T-cell (primary cell): ENCODE data around the gene TAB2. TPM values are rescaled to one million over a fixed set of nuclear protein-coding genes. Genes with fewer than 3 reads are reported as not detected.

Source experiments
- ATAC-seq, 4 experiments: fragments of 200-7000 bp in 3 of 4; fragments of 150-1000 bp in 1 of 4; cut with Tn5 transposase; replicated peaks in 1 of 4; 1 replicate in 3 of 4; 2 replicates in 1 of 4; pipeline ENCODE4 v1.10.0; 2021; ENCODE audit warnings: moderate library complexity in 3 of 4, mild to moderate bottlenecking in 2 of 4, moderate number of reproducible peaks in 1 of 4
- CTCF ChIA-PET, 2 donors: fragments of 300-600 bp; sonication (Branson Sonifier 250); formaldehyde crosslinking; loops; one replicate each; lab custom pipeline; 2022; ENCODE audit warnings: antibody characterized with exemption in 2 of 2; lab: Charles Lee
- POLR2A ChIA-PET, 2 donors: fragments of 300-600 bp; sonication (Branson Sonifier 250); formaldehyde crosslinking; loops; one replicate each; lab custom pipeline; 2022; ENCODE audit warnings: antibody characterized with exemption in 2 of 2; lab: Charles Lee
- DNase-seq, 35 experiments: peaks; one replicate each; pipeline versions ENCODE4 v3.0.0 to v3.0.0-alpha.2; 2013 to 2023
- H3K27ac ChIP-seq: one replicate; pipeline ENCODE4 v1.5.1; 2013; ENCODE audit warnings: low read length
- H3K27me3 ChIP-seq, 2 experiments: replicated peaks in 1 of 2; 1 replicate in 1 of 2; 2 replicates in 1 of 2; pipeline versions ENCODE4 v1.6.1 to v1.7.0; 2013; ENCODE audit warnings: low read length in 1 of 2, mixed read lengths in 1 of 2; ENCODE audit not compliant: control insufficient read depth in 2 of 2, insufficient read depth in 2 of 2; ENCODE audit errors: extremely low read depth in 1 of 2
- H3K36me3 ChIP-seq, 2 donors: 1 replicate in 1 of 2; 2 replicates in 1 of 2; pipeline versions ENCODE4 v1.6.1 to v1.7.0; 2013; ENCODE audit warnings: low read length in 1 of 2; ENCODE audit not compliant: control insufficient read depth in 2 of 2, insufficient read depth in 1 of 2; ENCODE audit errors: extremely low read depth in 1 of 2
- H3K4me1 ChIP-seq, 2 experiments: 1 replicate in 1 of 2; 2 replicates in 1 of 2; pipeline versions ENCODE4 v1.6.1 to v1.7.0; 2013; ENCODE audit warnings: low read length in 2 of 2, mixed read lengths in 1 of 2; ENCODE audit not compliant: insufficient read depth in 2 of 2, control insufficient read depth in 1 of 2; ENCODE audit errors: extremely low read depth in 1 of 2
- H3K4me3 ChIP-seq, 2 donors: 1 replicate in 1 of 2; 2 replicates in 1 of 2; pipeline versions ENCODE4 v1.5.1 to v1.7.0; 2013; ENCODE audit warnings: mild to moderate bottlenecking in 2 of 2, low read length in 1 of 2, moderate library complexity in 1 of 2; ENCODE audit not compliant: control insufficient read depth in 1 of 2; ENCODE audit errors: extremely low read depth in 1 of 2
- H3K9me3 ChIP-seq: 2 replicates; pipeline ENCODE4 v1.7.0; 2013
- H3K27ac Mint-ChIP-seq, 2 donors: one replicate each; pipeline ENCODE4 v1.8.0; 2020 to 2021; ENCODE audit warnings: mild to moderate bottlenecking in 2 of 2, mixed read lengths in 2 of 2
- H3K27me3 Mint-ChIP-seq, 2 donors: one replicate each; pipeline ENCODE4 v1.8.0; 2021 to 2022; ENCODE audit warnings: mixed read lengths in 2 of 2
- H3K36me3 Mint-ChIP-seq: one replicate; pipeline ENCODE4 v1.8.0; 2021; ENCODE audit warnings: mixed read lengths
- H3K4me1 Mint-ChIP-seq, 3 donors: one replicate each; pipeline ENCODE4 v1.8.0; 2020 to 2022; ENCODE audit warnings: mixed read lengths in 3 of 3, mild to moderate bottlenecking in 1 of 3
- H3K4me3 Mint-ChIP-seq, 3 donors: one replicate each; pipeline ENCODE4 v1.8.0; 2020 to 2022; ENCODE audit warnings: mild to moderate bottlenecking in 3 of 3, mixed read lengths in 3 of 3, moderate library complexity in 3 of 3
- H3K9me3 Mint-ChIP-seq, 3 donors: one replicate each; pipeline ENCODE4 v1.8.0; 2020 to 2022; ENCODE audit warnings: mixed read lengths in 3 of 3
- whole genome bisulfite sequencing: methylation state at CpG from one replicate; pipeline ENCODE4 v1.1.5; 2013; ENCODE audit warnings: missing lambda C conversion rate; ENCODE audit not compliant: insufficient coverage; 5-methylcytosine and 5-hydroxymethylcytosine counted together
- total RNA-seq, 35 experiments: library from RNA in 6 of 35; stranded (reverse) in 6 of 35; fragments of 120-200 nt in 1 of 35; gene quantifications; one replicate each; pipeline versions ENCODE4 v1.2.1 to v1.2.4 and lab custom pipeline; 2013 to 2026

TAB2 gene
- total RNA-seq, 5 donors from 2014 or later (not counting 1 experiment from before 2014, with no cell fraction given), result 128 to 160 (median 146) TPM

GRCh38 chr6:149435919-149436586 lies 118.5 kb downstream of the TAB2 start:
- no peak overlapping the region for H3K4me3 Mint-ChIP-seq
- 96% methylated on average over 11 of the region's 13 CpGs for WGBS
- POLR2A ChIA-PET, result no interaction called here
- CTCF ChIA-PET, result interaction anchor here (0.6 to 5.1 kb wide), 3 partner anchors 354 to 407 kb away, joined by 3 to 37 read pairs (median 4); no protein-coding TSS in a partner anchor
- Histone ChIP-seq H3K9me3 (no peaks in the 10 kb centered on the region), H3K4me3 (no peak overlapping the region), H3K36me3 (no peaks in the 10 kb centered on the region), H3K27ac (no peak overlapping the region), H3K27me3 (no peaks in the 10 kb centered on the region), H3K4me1 (peaks cover 6 to 9% of the 10 kb centered on the region in 2 experiments)
- DNase-seq, result no peak
- no peak overlapping the region for H3K27ac Mint-ChIP-seq
- H3K9me3 Mint-ChIP-seq, result no peaks in the 10 kb centered on the region
- peaks cover 11 to 25% (median 15%) of the 10 kb centered on the region in 3 donors for H3K4me1 Mint-ChIP-seq
- no peaks in the 10 kb centered on the region for H3K36me3 Mint-ChIP-seq
- no peaks in the 10 kb centered on the region for H3K27me3 Mint-ChIP-seq
- no peak for ATAC-seq

- no peaks in the 10 kb centered on the region for H3K36me3 Mint-ChIP-seq
- Histone ChIP-seq H3K9me3 (no peaks in the 10 kb centered on the region), H3K27me3 (no peaks in the 10 kb centered on the region), H3K4me1 (peaks cover 5 to 6% of the 10 kb centered on the region in 2 experiments), H3K36me3 (no peaks in the 10 kb centered on the region), H3K27ac (no peak overlapping the region), H3K4me3 (no peak overlapping the region)
- 91% methylated on average over 12 of the region's 12 CpGs for WGBS
- DNase-seq (no peak), ATAC-seq (no peak)
- CTCF ChIA-PET, result interaction anchor here in 1 of 2 donors (1.1 kb wide), 1 partner anchor 408 kb away, joined by 3 read pairs; no protein-coding TSS in a partner anchor
- POLR2A ChIA-PET, result no interaction called here
- no peaks in the 10 kb centered on the region for H3K9me3 Mint-ChIP-seq
- H3K27ac Mint-ChIP-seq, result no peak overlapping the region
- H3K4me1 Mint-ChIP-seq, result peaks cover 11 to 25% (median 15%) of the 10 kb centered on the region in 3 donors
- no peaks in the 10 kb centered on the region for H3K27me3 Mint-ChIP-seq
- H3K4me3 Mint-ChIP-seq, result no peak overlapping the region
Measured at GRCh38 chr6:149436647-149437046, 119.1 kb downstream of the TAB2 start.

GRCh38 chr6:149437212-149437611 lies 119.7 kb downstream of the TAB2 start:
- Mint-ChIP-seq H3K4me3 (no peak overlapping the region), H3K27ac (no peak overlapping the region), H3K4me1 (peaks cover 7 to 21% (median 15%) of the 10 kb centered on the region in 3 donors), H3K9me3 (no peaks in the 10 kb centered on the region), H3K36me3 (no peaks in the 10 kb centered on the region), H3K27me3 (no peaks in the 10 kb centered on the region)
- ChIA-PET POLR2A (no interaction called here), CTCF (no interaction called here)
- no CpG with 5 or more reads among the region's 3 CpGs for WGBS
- Histone ChIP-seq H3K9me3 (no peaks in the 10 kb centered on the region), H3K4me1 (peaks cover under 1% of the 10 kb centered on the region in 2 experiments), H3K27ac (no peak overlapping the region), H3K36me3 (no peaks in the 10 kb centered on the region), H3K27me3 (no peaks in the 10 kb centered on the region), H3K4me3 (no peak overlapping the region)
- no peak for ATAC-seq
- no peak for DNase-seq

- peak in 1 of 4 experiments; percentile 23 for ATAC-seq
- H3K9me3 ChIP-seq, result no peaks in the 10 kb centered on the region
- H3K4me3 ChIP-seq, result no peak overlapping the region
- Mint-ChIP-seq H3K27me3 (no peaks in the 10 kb centered on the region), H3K9me3 (no peaks in the 10 kb centered on the region), H3K4me3 (no peak overlapping the region), H3K36me3 (no peaks in the 10 kb centered on the region), H3K27ac (no peak overlapping the region), H3K4me1 (peaks cover 7 to 21% (median 15%) of the 10 kb centered on the region in 3 donors)
- H3K4me1 ChIP-seq, result no peaks in the 10 kb centered on the region
- H3K27ac ChIP-seq, result no peak overlapping the region
- DNase-seq, result no peak
- H3K27me3 ChIP-seq, result no peaks in the 10 kb centered on the region
- no peaks in the 10 kb centered on the region for H3K36me3 ChIP-seq
- POLR2A ChIA-PET, result no interaction called here
- CTCF ChIA-PET, result no interaction called here
- WGBS, result 35% methylated on average over 2 of the region's 3 CpGs
Measured at GRCh38 chr6:149438855-149439254, 121.3 kb downstream of the TAB2 start.

- Histone ChIP-seq H3K4me3 (no peak overlapping the region), H3K4me1 (no peaks in the 10 kb centered on the region), H3K27me3 (no peaks in the 10 kb centered on the region), H3K9me3 (no peaks in the 10 kb centered on the region), H3K36me3 (no peaks in the 10 kb centered on the region), H3K27ac (no peak overlapping the region)
- Mint-ChIP-seq H3K9me3 (no peaks in the 10 kb centered on the region), H3K4me3 (no peak overlapping the region), H3K4me1 (peaks cover 7 to 21% (median 15%) of the 10 kb centered on the region in 3 donors), H3K27ac (no peak overlapping the region), H3K36me3 (no peaks in the 10 kb centered on the region), H3K27me3 (no peaks in the 10 kb centered on the region)
- no CpG with 5 or more reads among the region's 1 CpG for WGBS
- CTCF ChIA-PET, result no interaction called here
- no peak for DNase-seq
- no peak for ATAC-seq
- POLR2A ChIA-PET, result interaction anchor here in 1 of 2 donors (0.6 kb wide), 1 partner anchor 356 kb away, joined by 3 read pairs; no protein-coding TSS in a partner anchor
Measured at GRCh38 chr6:149439626-149440025, 122.1 kb downstream of the TAB2 start.

- Mint-ChIP-seq H3K4me3 (no peak overlapping the region), H3K27ac (no peak overlapping the region), H3K4me1 (peaks cover 7 to 21% (median 15%) of the 10 kb centered on the region in 3 donors), H3K36me3 (no peaks in the 10 kb centered on the region), H3K9me3 (no peaks in the 10 kb centered on the region), H3K27me3 (no peaks in the 10 kb centered on the region)
- H3K9me3 ChIP-seq, result no peaks in the 10 kb centered on the region
- no peaks in the 10 kb centered on the region for H3K4me1 ChIP-seq
- H3K36me3 ChIP-seq, result no peaks in the 10 kb centered on the region
- DNase-seq (no peak), ATAC-seq (no peak)
- no peaks in the 10 kb centered on the region for H3K27me3 ChIP-seq
- 86% methylated on average over 12 of the region's 16 CpGs for WGBS
- ChIA-PET CTCF (interaction anchor here in 1 of 2 donors (0.6 to 1.6 kb wide), 3 partner anchors 9 to 315 kb away, joined by 5 to 13 read pairs (median 7); no protein-coding TSS in a partner anchor), POLR2A (interaction anchor here in 1 of 2 donors (0.6 kb wide), 1 partner anchor 405 kb away, joined by 3 read pairs; no protein-coding TSS in a partner anchor)
- H3K4me3 ChIP-seq, result no peak overlapping the region
- no peak overlapping the region for H3K27ac ChIP-seq
Measured at GRCh38 chr6:149440735-149441671, 123.5 kb downstream of the TAB2 start.
